IMR-90 (cell line): Measurements from ENCODE around the gene EXOC5. TPM values are rescaled to one million over a fixed set of nuclear protein-coding genes. Genes with fewer than 3 reads are reported as not detected.

Experiments
- ATAC-seq: fragments of 200-7000 bp; cut with Tn5 transposase; 2 replicates; pipeline ENCODE4 v1.9.1; 2020; ENCODE audit warnings: low read depth, mild to moderate bottlenecking, moderate library complexity
- BruUV-seq: library from RNA; stranded (reverse); fragments of 400-500 nt; replicated peaks from 2 replicates; lab custom pipeline; 2021; lab: Mats Ljungman, UMichigan
- CTCF ChIA-PET: fragments of 300-600 bp; formaldehyde crosslinking; extraction: SDS; loops from one replicate; lab custom pipeline; 2021; ENCODE audit warnings: antibody characterized with exemption; lab: Yijun Ruan, JAX
- POLR2A ChIA-PET: fragments of 300-600 bp; sonication (Branson Sonifier 250); formaldehyde crosslinking; loops from one replicate; lab custom pipeline; 2022; ENCODE audit warnings: antibody characterized with exemption; ENCODE audit not compliant: unreplicated experiment; lab: Charles Lee
- DNase-seq: peaks from one replicate; pipeline ENCODE4 v3.0.0; 2013
- H2AFZ ChIP-seq: replicated peaks from 2 replicates; pipeline ENCODE3; 2013; ENCODE audit warnings: low read length, mild to moderate bottlenecking; ENCODE audit not compliant: poor library complexity
- H2AK5ac ChIP-seq: 2 replicates; pipeline ENCODE4 v1.6.1; 2013; ENCODE audit warnings: low read depth, low read length, inconsistent platforms
- H2AK9ac ChIP-seq: replicated peaks from 2 replicates; pipeline ENCODE3; 2013; ENCODE audit warnings: mild to moderate bottlenecking, low read depth, low read length, moderate library complexity; ENCODE audit not compliant: poor library complexity
- H2BK120ac ChIP-seq: 2 replicates; pipeline ENCODE4 v1.6.1; 2013; ENCODE audit warnings: low read depth, low read length, inconsistent platforms
- H2BK15ac ChIP-seq: 3 replicates; pipeline ENCODE4 v1.6.1; 2013; ENCODE audit warnings: low read depth, low read length, inconsistent platforms
- H2BK20ac ChIP-seq: 2 replicates; pipeline ENCODE4 v1.6.1; 2013; ENCODE audit warnings: low read depth, mild to moderate bottlenecking, inconsistent platforms, low read length, moderate library complexity
- H2BK5ac ChIP-seq: 2 replicates; pipeline ENCODE4 v1.6.1; 2013; ENCODE audit warnings: mild to moderate bottlenecking, low read depth, low read length, inconsistent platforms; ENCODE audit not compliant: poor library complexity, severe bottlenecking
- H3K14ac ChIP-seq: replicated peaks from 2 replicates; pipeline ENCODE4 v1.6.1; 2013; ENCODE audit warnings: low read depth, low read length, inconsistent platforms
- H3K18ac ChIP-seq: 2 replicates; pipeline ENCODE4 v1.6.1; 2013; ENCODE audit warnings: low read depth, low read length, control low read depth
- H3K23ac ChIP-seq: 2 replicates; pipeline ENCODE4 v1.6.1; 2013; ENCODE audit warnings: low read depth, low read length, inconsistent platforms
- H3K27ac ChIP-seq: 2 replicates; pipeline ENCODE4 v1.5.1; 2013; ENCODE audit warnings: mild to moderate bottlenecking, control low read depth, low read length; ENCODE audit not compliant: insufficient read depth
- H3K27me3 ChIP-seq: 2 replicates; pipeline ENCODE4 v1.6.1; 2013; ENCODE audit warnings: low read length; ENCODE audit not compliant: control insufficient read depth, insufficient read depth
- H3K36me3 ChIP-seq: 2 replicates; pipeline ENCODE4 v1.6.1; 2013; ENCODE audit warnings: low read length, mixed read lengths; ENCODE audit not compliant: control insufficient read depth, insufficient read depth
- H3K4ac ChIP-seq: 2 replicates; pipeline ENCODE4 v1.6.1; 2013; ENCODE audit warnings: low read depth, low read length, inconsistent platforms
- H3K4me1 ChIP-seq: 2 replicates; pipeline ENCODE4 v1.6.1; 2013; ENCODE audit warnings: low read length, mixed read lengths; ENCODE audit not compliant: control insufficient read depth, insufficient read depth
- H3K4me2 ChIP-seq: 2 replicates; pipeline ENCODE4 v1.6.1; 2013; ENCODE audit warnings: low read depth, mild to moderate bottlenecking, control low read depth, low read length, moderate library complexity
- H3K4me3 ChIP-seq: 2 replicates; pipeline ENCODE4 v1.5.1; 2013; ENCODE audit warnings: low read depth, mild to moderate bottlenecking, control low read depth, low read length, moderate library complexity; ENCODE audit not compliant: insufficient read depth
- H3K56ac ChIP-seq: 2 replicates; pipeline ENCODE4 v1.6.1; 2013; ENCODE audit warnings: low read length, inconsistent platforms; ENCODE audit not compliant: insufficient read depth; ENCODE audit errors: extremely low read depth
- H3K79me1 ChIP-seq, 2 experiments: 2 replicates each; pipeline ENCODE4 v1.6.1; 2013; ENCODE audit warnings: low read length in 2 of 2, inconsistent platforms in 1 of 2, low read depth in 1 of 2
- H3K9ac ChIP-seq: 2 replicates; pipeline ENCODE4 v1.6.1; 2013; ENCODE audit warnings: low read depth, low read length, control low read depth
- H3K9me1 ChIP-seq: 2 replicates; pipeline ENCODE4 v1.6.1; 2013; ENCODE audit warnings: low read length, inconsistent platforms; ENCODE audit not compliant: insufficient read depth
- H3K9me3 ChIP-seq: 2 replicates; pipeline ENCODE4 v1.6.1; 2013; ENCODE audit warnings: low read length; ENCODE audit not compliant: control insufficient read depth, insufficient read depth
- H4K20me1 ChIP-seq: 2 replicates; pipeline ENCODE4 v1.6.1; 2013; ENCODE audit warnings: low read length, inconsistent platforms; ENCODE audit not compliant: insufficient read depth
- H4K5ac ChIP-seq: 2 replicates; pipeline ENCODE4 v1.6.1; 2013; ENCODE audit warnings: mild to moderate bottlenecking, low read depth, low read length, control low read depth
- H4K8ac ChIP-seq, 2 experiments: 2 replicates each; pipeline ENCODE4 v1.6.1; 2013; ENCODE audit warnings: low read depth in 2 of 2, low read length in 2 of 2, control low read depth in 1 of 2, inconsistent platforms in 1 of 2
- H4K91ac ChIP-seq: 2 replicates; pipeline ENCODE4 v1.6.1; 2013; ENCODE audit warnings: low read depth, low read length, inconsistent platforms; ENCODE audit not compliant: insufficient read depth
- BHLHE40 ChIP-seq: fragments of 150-350 bp; IDR thresholded peaks from 2 replicates; pipeline ENCODE4 v1.6.1; 2016; ENCODE audit warnings: mild to moderate bottlenecking, low read depth, low read length
- CEBPB ChIP-seq: IDR thresholded peaks from 2 replicates; pipeline ENCODE4 v1.6.1; 2012; ENCODE audit warnings: low read depth, low read length, improper control_type of control experiment
- CHD1 ChIP-seq: IDR thresholded peaks from 2 replicates; pipeline ENCODE4 v1.6.1; 2012; ENCODE audit warnings: low read depth, low read length, improper control_type of control experiment
- CTCF ChIP-seq: conservative IDR thresholded peaks from 2 replicates; pipeline ENCODE4 v1.5.1; 2012; ENCODE audit warnings: mild to moderate bottlenecking, low read depth, low read length, improper control_type of control experiment
- FOS ChIP-seq: fragments of 150-350 bp; IDR thresholded peaks from 2 replicates; pipeline ENCODE4 v1.6.1; 2016; ENCODE audit warnings: low read depth, low read length
- MAFK ChIP-seq: IDR thresholded peaks from 2 replicates; pipeline ENCODE4 v1.6.1; 2012; ENCODE audit warnings: low read depth, low read length, improper control_type of control experiment
- MAZ ChIP-seq: IDR thresholded peaks from 2 replicates; pipeline ENCODE4 v1.6.1; 2012; ENCODE audit warnings: low read depth, mild to moderate bottlenecking, low read length, improper control_type of control experiment, moderate library complexity, borderline replicate concordance
- MXI1 ChIP-seq: IDR thresholded peaks from 2 replicates; pipeline ENCODE4 v1.6.1; 2012; ENCODE audit warnings: low read depth, mild to moderate bottlenecking, low read length, moderate library complexity, borderline replicate concordance
- NFE2L2 ChIP-seq: fragments of 150-350 bp; IDR thresholded peaks from 2 replicates; pipeline ENCODE4 v1.6.1; 2016; ENCODE audit warnings: low read depth, mild to moderate bottlenecking, low read length
- POLR2A ChIP-seq: IDR thresholded peaks from 2 replicates; pipeline ENCODE4 v1.6.1; 2012; ENCODE audit warnings: mild to moderate bottlenecking, low read depth, low read length
- RAD21 ChIP-seq: IDR thresholded peaks from 2 replicates; pipeline ENCODE4 v1.6.1; 2012; ENCODE audit warnings: low read length, improper control_type of control experiment
- RCOR1 ChIP-seq: IDR thresholded peaks from 2 replicates; pipeline ENCODE4 v1.6.1; 2012; ENCODE audit warnings: mild to moderate bottlenecking, low read length, improper control_type of control experiment; ENCODE audit not compliant: insufficient replicate concordance
- RFX5 ChIP-seq: IDR thresholded peaks from 2 replicates; pipeline ENCODE4 v1.8.0; 2012; ENCODE audit warnings: low read depth, mild to moderate bottlenecking, low read length, moderate library complexity
- SMC3 ChIP-seq: fragments of 150-350 bp; IDR thresholded peaks from 2 replicates; pipeline ENCODE4 v1.6.1; 2016; ENCODE audit warnings: low read depth, mild to moderate bottlenecking, antibody characterized with exemption, low read length, moderate library complexity
- USF2 ChIP-seq: fragments of 150-350 bp; IDR thresholded peaks from 2 replicates; pipeline ENCODE4 v1.6.1; 2017; ENCODE audit warnings: mild to moderate bottlenecking, antibody characterized with exemption, low read length, low read depth
- WGBS, 2 experiments: methylation state at CpG; one replicate each; pipeline versions ENCODE4 v1.1.5 to v1.1.7; 2013; ENCODE audit warnings: missing lambda C conversion rate in 2 of 2; ENCODE audit not compliant: insufficient read length in 1 of 2; ENCODE audit errors: extremely low coverage in 2 of 2; 5-methylcytosine and 5-hydroxymethylcytosine counted together
- dilution Hi-C: fragments of 300-500 bp; cut with HindIII; formaldehyde crosslinking; loops from one replicate; pipeline ENCODE4 v1.14.3; 2018; ENCODE audit warnings: low sequenced_read_pairs; ENCODE audit not compliant: unreplicated experiment
- in situ Hi-C: fragments of 300-500 bp; cut with MboI; formaldehyde crosslinking; loops from 3 replicates; pipeline ENCODE4 v1.14.3; 2019; ENCODE audit warnings: low sequenced_read_pairs, inconsistent platforms, mixed read lengths
- intact Hi-C: fragments of 100-400 bp; cut with micrococcal nuclease; formaldehyde crosslinking; loops from 2 replicates; pipeline ENCODE4 v1.10.0; 2022
- polyA plus RNA-seq, 3 experiments: library from polyadenylated mRNA; depleted of rRNA; stranded (reverse); fragments of >200 nt; gene quantifications; 2 replicates each; pipeline ENCODE4 v1.2.3, GENCODE V29; 2012; ENCODE audit warnings: low replicate concordance in 1 of 3
- total RNA-seq: library from RNA; depleted of rRNA; stranded (reverse); fragments of >200 nt; gene quantifications from 2 replicates; pipeline ENCODE4 v1.2.3, GENCODE V29; 2012
- TF ChIP-seq, protein P1 (sequence below): fragments of 150-350 bp; IDR thresholded peaks from 2 replicates; pipeline ENCODE4 v1.6.1; 2016; ENCODE audit warnings: low read depth, mild to moderate bottlenecking, low read length, moderate library complexity, borderline replicate concordance

EXOC5 gene
- total and polyA plus RNA-seq, 2 of the 4 experiments (the other 2 are of a cell fraction), result 22.4 to 52.5 TPM

- Histone ChIP-seq H3K36me3 (peaks cover 15% of the 10 kb centered on the region), H3K4me1 (no peaks in the 10 kb centered on the region), H3K56ac (no peak overlapping the region), H3K9ac (no peak overlapping the region), H2AFZ (no peak overlapping the region), H4K91ac (no peak overlapping the region), H3K4me2 (no peak overlapping the region), H3K14ac (no peak overlapping the region), H2BK120ac (no peak overlapping the region), H2BK5ac (no peak overlapping the region), H2BK15ac (no peak overlapping the region), H3K27ac (no peak overlapping the region), H2AK5ac (no peak overlapping the region), H4K8ac (no peak overlapping the region), H3K23ac (no peak overlapping the region), H3K18ac (no peak overlapping the region), H3K9me3 (no peaks in the 10 kb centered on the region; the same call in 1 of the 2 replicates), H4K20me1 (no peaks in the 10 kb centered on the region), H4K5ac (no peak overlapping the region), H3K9me1 (no peaks in the 10 kb centered on the region), H2BK20ac (no peak overlapping the region), H2AK9ac (no peak overlapping the region), H3K27me3 (no peaks in the 10 kb centered on the region), H3K4me3 (no peak overlapping the region), H3K79me1 (peaks cover 14 to 23% of the 10 kb centered on the region in 2 experiments), H3K4ac (no peak overlapping the region)
- no CpG with 5 or more reads among the region's 2 CpGs for WGBS, 2 experiments
- no peak for TF ChIP-seq CEBPB
- TF ChIP-seq CHD1, result no peak
- TF ChIP-seq MAZ, result no peak
- no peak for TF ChIP-seq USF2
- TF ChIP-seq RAD21, result no peak
- no peak for TF ChIP-seq MAFK
- TF ChIP-seq POLR2A, result no peak
- no peak for TF ChIP-seq SMC3
- TF ChIP-seq, protein P1, sequence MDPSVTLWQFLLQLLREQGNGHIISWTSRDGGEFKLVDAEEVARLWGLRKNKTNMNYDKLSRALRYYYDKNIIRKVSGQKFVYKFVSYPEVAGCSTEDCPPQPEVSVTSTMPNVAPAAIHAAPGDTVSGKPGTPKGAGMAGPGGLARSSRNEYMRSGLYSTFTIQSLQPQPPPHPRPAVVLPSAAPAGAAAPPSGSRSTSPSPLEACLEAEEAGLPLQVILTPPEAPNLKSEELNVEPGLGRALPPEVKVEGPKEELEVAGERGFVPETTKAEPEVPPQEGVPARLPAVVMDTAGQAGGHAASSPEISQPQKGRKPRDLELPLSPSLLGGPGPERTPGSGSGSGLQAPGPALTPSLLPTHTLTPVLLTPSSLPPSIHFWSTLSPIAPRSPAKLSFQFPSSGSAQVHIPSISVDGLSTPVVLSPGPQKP, result no peak
- TF ChIP-seq FOS, result no peak
- no peak for TF ChIP-seq CTCF
- TF ChIP-seq BHLHE40, result no peak
- no peak for TF ChIP-seq NFE2L2
- TF ChIP-seq RCOR1, result no peak
- no peak for TF ChIP-seq RFX5
- TF ChIP-seq MXI1, result no peak
- CTCF ChIA-PET, result no interaction called here
- in situ Hi-C loops, result no loop called here
- dilution Hi-C loops, result no loop called here
- POLR2A ChIA-PET, result no interaction called here
- BruUV-seq, result no TSS peak
- intact Hi-C loops, result no loop called here
- ATAC-seq (no peak), DNase-seq (peak; percentile 5)
These were observed 6.4 kb upstream of the EXOC5 start for GRCh38 chr14:57275023-57275664.
